Omental fat pad (tissue), 4 donors: ENCODE results near the gene CPSF2. TPM values are rescaled to one million over a fixed set of nuclear protein-coding genes. Genes with fewer than 3 reads are reported as not detected.
A peak's percentile ranks its signal among the peaks of the same experiment; 100 is the strongest.
"Not testable (repeated sequence)": the region's sequence is repeated elsewhere in the genome, so short reads cannot be mapped to it uniquely, and the experiment has no call there.

ENCODE experiments used
- ATAC-seq: fragments of 150-250 bp; one replicate; pipeline ENCODE4 v1.9.1; 2016; ENCODE audit warnings: mild to moderate bottlenecking, moderate library complexity; ENCODE audit not compliant: low FRiP score
- DNase-seq: peaks from one replicate; pipeline ENCODE4 v3.0.0-alpha.2; 2019; ENCODE audit warnings: low spot score
- CTCF ChIP-seq, 3 donors: fragments of 450-650 bp; IDR thresholded peaks; one replicate each; pipeline ENCODE4 v1.5.1; 2016 to 2017; ENCODE audit warnings: antibody characterized with exemption in 3 of 3, mild to moderate bottlenecking in 3 of 3, moderate library complexity in 2 of 3
- total RNA-seq, 4 donors: library from RNA; depleted of rRNA; stranded (reverse); fragments of >200 nt; gene quantifications; one replicate each; pipeline ENCODE4 v1.1.0, GENCODE V29; 2016

CPSF2 gene
- total RNA-seq, 4 donors from 2014 or later, result 30.1 to 33.4 (median 30.3) TPM

- TF ChIP-seq CTCF (IDR thresholded peaks at IDR 0.05), result no peak
- ATAC-seq, result no peak
Observed at GRCh38 chr14:92176476-92176875, 54.7 kb downstream of the CPSF2 start.

GRCh38 chr14:92179178-92179577 lies 57.4 kb downstream of the CPSF2 start:
- ATAC-seq, DNase-seq: not testable (repeated sequence)

More at GRCh38 chr14:92176476-92176875, 54.7 kb downstream of the CPSF2 start:
- no peak for DNase-seq

GRCh38 chr14:92185559-92185958 lies 63.8 kb downstream of the CPSF2 start:
- ATAC-seq (no peak), DNase-seq (no peak)
- TF ChIP-seq CTCF (IDR thresholded peaks at IDR 0.05), result no peak

GRCh38 chr14:92187616-92188015 lies 65.8 kb downstream of the CPSF2 start:
- ATAC-seq, DNase-seq: not testable (repeated sequence)

GRCh38 chr14:92190768-92191167 lies 69.0 kb downstream of the CPSF2 start:
- ATAC-seq (peak; percentile 23), DNase-seq (no peak)
- no peak for TF ChIP-seq CTCF (IDR thresholded peaks at IDR 0.05)

GRCh38 chr14:92198804-92199203 lies 77.0 kb downstream of the CPSF2 start:
- no peak for DNase-seq
- no peak for ATAC-seq
- TF ChIP-seq CTCF (IDR thresholded peaks at IDR 0.05), result no peak

- TF ChIP-seq CTCF (IDR thresholded peaks at IDR 0.05), result no peak
- ATAC-seq (no peak), DNase-seq (no peak)
Observed at GRCh38 chr14:92199763-92200162, 78.0 kb downstream of the CPSF2 start.

- ATAC-seq, result no peak
- DNase-seq, result no peak
- no peak for TF ChIP-seq CTCF (IDR thresholded peaks at IDR 0.05)
Observed at GRCh38 chr14:92203116-92203515, 81.3 kb downstream of the CPSF2 start.
